Measurements from ENCODE around the gene ZNRF1.
A peak's percentile ranks its signal among the peaks of the same experiment; 100 is the strongest.
"Not testable (repeated sequence)": the region's sequence is repeated elsewhere in the genome, so short reads cannot be mapped to it uniquely, and the experiment has no call there.

Gene ZNRF1

DNA sequence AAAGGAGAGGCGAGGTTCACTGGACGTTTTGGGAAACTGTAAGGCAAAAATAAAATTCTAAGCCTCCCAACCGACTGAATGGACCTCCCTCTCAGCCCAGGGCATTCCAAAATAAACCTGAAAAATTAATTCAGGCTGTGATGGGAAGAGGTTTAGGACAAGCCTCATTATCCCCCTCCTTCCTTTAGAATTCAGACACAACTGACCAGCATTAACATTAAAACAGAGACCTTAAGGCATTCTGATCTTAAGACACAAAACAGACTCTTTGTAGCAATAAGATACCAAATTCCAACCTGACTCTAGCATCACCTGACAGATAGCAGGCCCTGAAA lies 118.1 kb downstream of the ZNRF1 start:
- no peak for DNase-seq

GRCh38 chr16:75118943-75119539 lies 120.2 kb downstream of the ZNRF1 start:
- no peak for DNase-seq

- no peak for DNase-seq
Observed at GRCh38 chr16:75120253-75120652, 121.4 kb downstream of the ZNRF1 start.

DNA sequence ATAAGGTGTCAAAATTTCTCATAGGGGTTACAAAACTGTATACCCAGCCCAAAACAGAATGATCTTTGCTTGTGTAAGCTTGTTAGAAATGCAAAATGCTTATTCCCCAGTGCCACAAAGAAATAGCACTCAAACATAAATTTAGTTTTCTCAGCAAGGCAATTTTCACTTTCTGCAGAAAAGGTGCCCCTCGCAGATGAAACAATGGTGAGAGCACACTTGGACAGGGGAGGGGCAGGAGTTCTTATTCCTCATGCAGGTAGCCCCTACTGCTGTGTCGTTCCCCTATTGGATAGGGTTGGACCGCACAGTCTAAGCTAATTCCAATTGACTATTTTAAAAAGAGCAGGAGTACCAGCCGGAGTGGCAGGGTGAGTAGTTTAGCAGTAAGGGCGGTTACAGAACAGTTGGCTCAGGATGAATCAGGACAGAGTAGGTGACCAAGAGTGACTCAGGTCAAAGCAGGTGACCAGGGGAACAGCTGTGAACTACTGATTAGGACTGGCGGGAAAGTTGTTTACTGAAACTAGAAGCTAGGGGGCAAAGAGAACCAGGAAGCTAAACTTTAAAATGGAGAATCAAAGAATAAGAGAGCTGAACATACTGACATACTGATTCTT lies 123.2 kb downstream of the ZNRF1 start:
- no peak for DNase-seq

GRCh38 chr16:75122609-75123008 lies 123.8 kb downstream of the ZNRF1 start:
- no peak for DNase-seq

GRCh38 chr16:75127713-75128415 lies 129.0 kb downstream of the ZNRF1 start:
- DNase-seq: no peak

- not testable (repeated sequence) for DNase-seq
Observed at GRCh38 chr16:75129421-75130149, 130.8 kb downstream of the ZNRF1 start.

GRCh38 chr16:75130150-75130771 lies 131.4 kb downstream of the ZNRF1 start:
- DNase-seq: no peak

DNA sequence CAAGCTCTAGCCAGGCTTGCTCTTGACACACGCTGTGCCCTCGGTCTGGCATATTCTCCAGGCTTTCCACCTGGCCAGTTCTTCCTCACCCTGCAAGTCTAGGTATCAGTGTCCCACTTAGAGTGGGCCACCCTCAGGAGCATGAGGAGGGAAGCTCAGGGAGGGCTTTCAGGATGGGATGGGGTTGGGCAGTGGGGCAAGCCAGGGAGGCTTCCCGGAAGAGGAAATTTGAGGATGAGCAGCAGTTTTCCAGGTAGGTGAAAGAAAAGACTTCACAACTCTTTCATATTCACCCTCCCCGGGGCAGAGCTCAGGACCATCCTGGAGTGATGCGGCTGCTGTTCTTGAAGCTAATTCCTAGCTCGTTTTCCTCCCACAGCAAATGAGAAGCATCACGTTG lies 132.3 kb downstream of the ZNRF1 start:
- no peak for DNase-seq

GRCh38 chr16:75138233-75138632 lies 139.4 kb downstream of the ZNRF1 start:
- no peak for DNase-seq

DNA sequence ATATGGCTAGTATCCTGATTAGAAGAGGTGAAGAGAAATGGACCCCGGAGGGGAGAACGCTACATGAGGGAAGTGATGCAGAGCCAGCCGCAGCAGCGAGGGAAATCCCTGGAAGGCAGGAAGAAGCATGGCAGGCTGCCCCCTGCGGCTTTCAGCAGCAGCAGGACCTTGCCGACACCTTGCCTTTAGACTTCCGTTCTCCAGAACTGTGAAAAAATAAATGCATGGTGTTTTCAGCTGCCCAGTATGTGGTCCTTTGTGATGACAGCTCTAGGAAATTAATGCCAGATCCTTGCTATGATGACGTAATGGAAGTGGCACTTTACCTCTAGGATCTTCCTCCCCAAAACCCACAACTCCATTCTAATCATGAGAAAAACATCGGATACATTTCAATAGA lies 139.8 kb downstream of the ZNRF1 start:
- peak; percentile 24 for DNase-seq

DNA sequence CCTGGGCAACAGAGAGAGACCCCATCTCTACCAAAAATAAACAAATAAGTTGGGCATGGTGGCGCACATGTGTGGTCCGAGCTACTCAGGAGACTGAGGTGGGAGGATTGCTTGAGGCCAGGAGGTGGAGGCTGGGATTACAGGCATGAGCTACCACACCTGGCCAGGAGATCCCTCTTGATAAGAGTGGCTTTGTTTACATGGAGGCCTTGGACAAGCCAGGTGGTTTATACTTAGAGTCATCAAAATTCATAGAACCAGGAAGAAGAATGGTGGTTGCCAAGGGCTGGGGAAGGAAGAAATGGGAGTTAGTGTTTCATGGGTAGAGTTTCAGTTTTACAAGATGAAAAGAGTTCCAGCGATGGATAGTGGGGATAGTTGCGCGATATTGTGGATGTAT lies 140.7 kb downstream of the ZNRF1 start:
- peak; percentile 67 for DNase-seq

- no peak for DNase-seq
Observed at GRCh38 chr16:75143941-75144340, 145.1 kb downstream of the ZNRF1 start.

- DNase-seq: no peak
Observed at GRCh38 chr16:75147968-75148310, 149.1 kb downstream of the ZNRF1 start.

DNA sequence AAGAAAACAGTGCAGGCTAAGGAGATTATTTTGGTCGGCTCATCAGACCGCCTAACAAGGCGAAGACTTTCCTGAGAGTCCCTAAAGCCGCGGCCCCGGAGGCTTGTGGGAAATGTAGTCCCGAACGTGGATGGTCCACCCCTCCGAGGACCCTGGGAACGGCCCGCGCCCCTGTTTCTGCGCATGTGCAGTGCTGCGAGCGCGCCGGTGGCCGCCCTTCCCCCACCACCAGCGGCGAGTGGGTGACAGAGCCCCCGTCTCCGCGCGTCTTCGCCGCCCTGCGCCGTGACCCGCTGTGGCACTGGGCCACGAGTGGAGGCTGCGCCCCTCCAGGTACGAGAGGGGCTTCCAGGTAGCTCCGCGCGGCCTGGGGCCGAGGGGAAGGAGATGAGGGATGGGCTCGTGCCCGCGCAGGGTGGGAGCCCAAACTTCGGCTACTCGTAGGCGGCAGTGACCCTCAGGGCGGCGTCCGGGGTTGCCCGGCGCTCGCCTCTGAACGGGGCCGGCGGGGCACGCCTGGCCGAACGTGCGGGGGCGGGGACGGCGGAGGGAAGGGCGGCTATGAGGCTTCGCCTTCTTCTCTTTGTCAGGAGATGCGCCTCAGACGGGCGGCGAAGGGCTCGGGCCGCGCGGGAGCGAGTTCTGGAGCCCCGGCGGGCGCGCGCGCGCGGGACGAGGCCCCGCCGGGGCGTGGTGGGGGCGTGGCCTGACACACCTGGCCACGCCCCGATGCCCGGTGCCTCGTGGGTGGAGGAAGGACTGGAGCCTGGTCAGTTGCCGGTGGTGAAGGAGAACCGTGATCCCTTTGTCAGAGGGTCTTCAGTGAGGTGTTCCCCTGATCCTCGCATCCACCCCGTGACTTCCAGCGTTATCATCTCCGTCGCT lies 149.7 kb downstream of the ZNRF1 start, which contains the start of gene ZFP1:
ZFP1 (plus strand) TSS at position 214 of the 885 bp plus-strand sequence. CDS start 4,428 bp downstream, outside the sequence.
- DNase-seq: peak; percentile 66

DNA sequence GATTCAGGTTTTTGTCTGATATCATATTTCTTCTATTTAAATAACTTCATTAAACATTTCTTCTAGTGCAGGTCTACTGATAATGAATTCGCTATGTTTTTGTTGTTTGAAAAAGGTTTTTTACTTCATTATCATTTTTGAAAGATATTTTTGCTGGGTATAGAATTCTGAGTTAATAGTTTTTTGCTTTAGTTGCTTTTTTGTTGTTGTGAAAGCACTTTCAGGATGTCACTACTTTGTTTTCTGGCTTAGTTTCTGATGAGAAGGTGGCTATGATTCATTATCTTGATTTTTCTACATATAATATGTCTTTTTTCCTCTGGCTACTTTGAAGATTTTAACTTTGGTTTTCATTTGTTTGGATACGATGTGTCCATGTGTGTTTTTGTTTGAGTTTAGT lies 153.0 kb downstream of the ZNRF1 start:
- no peak for DNase-seq

DNA sequence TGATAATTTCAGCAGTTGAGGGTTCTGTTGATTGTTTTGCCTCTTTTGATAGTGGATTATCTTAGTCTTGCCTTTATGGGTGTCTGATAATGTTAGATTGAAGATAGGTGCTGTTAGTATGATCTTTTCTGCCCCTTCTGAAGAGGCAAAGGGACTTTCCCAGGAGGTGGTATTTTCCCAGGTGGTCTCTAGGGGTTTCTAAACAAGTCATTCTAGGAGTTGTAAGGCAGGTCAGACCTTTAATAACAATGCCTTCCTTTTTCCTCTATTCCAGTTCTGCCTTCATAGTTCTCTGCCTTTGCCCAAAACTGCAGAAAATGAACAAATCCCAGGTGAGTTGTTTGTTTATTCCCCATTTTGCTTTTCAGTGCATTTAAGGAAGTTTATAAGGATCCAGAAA lies 153.8 kb downstream of the ZNRF1 start:
- no peak for DNase-seq

- no peak for DNase-seq
Observed at GRCh38 chr16:75160386-75160785, 161.6 kb downstream of the ZNRF1 start.
